Measurements from ENCODE around the gene UACA.

DNA sequence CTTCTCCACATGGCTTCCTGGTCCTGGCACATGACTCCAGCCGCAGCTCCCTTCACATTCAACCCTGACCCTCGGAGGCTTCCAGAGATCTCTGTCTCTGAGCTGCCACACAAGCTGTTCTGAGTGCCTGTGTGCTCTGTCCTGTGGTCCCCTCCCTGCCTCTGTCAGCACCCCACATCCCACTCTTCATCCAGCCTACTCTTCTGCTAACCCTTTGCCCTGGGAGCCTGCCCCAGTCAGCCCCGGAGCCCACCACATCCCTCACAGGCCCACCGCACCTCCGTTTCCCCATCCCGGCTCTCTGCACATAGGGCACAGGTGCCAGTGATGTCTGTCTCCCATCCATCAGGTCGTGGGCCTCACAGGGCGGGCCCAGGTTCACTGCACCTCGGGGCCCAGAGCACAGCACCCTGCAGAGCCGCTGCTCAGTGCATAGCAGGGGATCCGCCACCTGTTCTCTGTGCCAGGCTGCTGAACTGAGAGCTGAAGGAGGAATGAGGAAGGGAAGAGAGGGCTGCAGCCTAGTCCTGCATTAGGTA is 133.6 kb downstream of the UACA start:
- TF ChIP-seq EZH2 (IDR thresholded peaks at IDR 0.05; ENCODE audit: insufficient read depth, poor library complexity, severe bottlenecking) (no peak), EZH2phosphoT487 (IDR thresholded peaks at IDR 0.05; ENCODE audit: insufficient read depth, low read depth) (no peak)

Measured in GM23248 (cell line).